ENCODE data around the gene EIF1.

- TF ChIP-seq POLR2A (IDR thresholded peaks at IDR 0.05), result no peak
- TF ChIP-seq CTCF (IDR thresholded peaks at IDR 0.05 in 8 of 11, conservative IDR thresholded peaks at IDR 0.05 in 3 of 11), result no peak
Measured at GRCh38 chr17:41707803-41708669, 19.4 kb downstream of the EIF1 start.
